Measurements from ENCODE around the gene HCN3. TPM values are rescaled to one million over a fixed set of nuclear protein-coding genes. Genes with fewer than 3 reads are reported as not detected.

The HCN3 gene
- total RNA-seq: 0.30 and 0.67 TPM in 2 replicates

DNA sequence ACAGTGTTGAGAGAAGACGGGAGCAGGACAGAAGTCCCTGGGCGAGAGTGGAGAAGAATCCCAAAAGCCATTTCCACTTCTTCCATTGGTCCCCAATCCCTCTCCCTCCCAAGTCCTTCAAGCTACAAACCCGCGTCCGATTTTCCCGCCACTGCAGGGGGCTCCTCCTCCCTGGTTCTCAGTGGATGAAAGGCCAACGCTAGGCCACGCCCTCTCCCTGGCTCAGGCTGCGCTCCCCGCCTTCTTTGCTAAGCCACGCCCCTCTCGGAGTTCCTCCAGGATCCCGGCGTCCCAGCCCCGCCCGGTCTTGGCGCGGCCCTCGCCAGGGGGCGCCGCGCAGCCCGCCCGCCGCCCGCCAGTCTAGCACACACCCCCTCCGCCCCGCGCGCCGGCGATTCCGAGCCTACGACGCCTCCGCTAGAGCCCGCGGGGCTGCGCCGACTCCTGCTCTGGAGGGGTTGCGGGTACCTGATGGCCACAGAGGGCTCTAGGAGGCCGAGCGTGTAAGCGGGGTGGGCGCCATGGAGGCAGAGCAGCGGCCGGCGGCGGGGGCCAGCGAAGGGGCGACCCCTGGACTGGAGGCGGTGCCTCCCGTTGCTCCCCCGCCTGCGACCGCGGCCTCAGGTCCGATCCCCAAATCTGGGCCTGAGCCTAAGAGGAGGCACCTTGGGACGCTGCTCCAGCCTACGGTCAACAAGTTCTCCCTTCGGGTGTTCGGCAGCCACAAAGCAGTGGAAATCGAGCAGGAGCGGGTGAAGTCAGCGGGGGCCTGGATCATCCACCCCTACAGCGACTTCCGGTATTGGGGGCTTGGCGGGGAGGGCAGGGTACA, at the start of gene HCN3:
HCN3 (plus strand) TSS at position 394 of the 832 bp plus-strand sequence; CDS start at position 522, 128 bp downstream.

GRCh38 chr1:155255243-155256007, 21.8 kb upstream of the HCN3 start, which contains the start of gene ENTREP3:
TSS of gene ENTREP3 (minus strand) at chr1:155255483. CDS start at chr1:155254877, 606 bp downstream.

GRCh38 chr1:155261852-155262673, 15.2 kb upstream of the HCN3 start, which contains the start of gene SCAMP3:
TSS of gene SCAMP3 (minus strand) at chr1:155262360. CDS start at chr1:155262151, 209 bp downstream.

DNA sequence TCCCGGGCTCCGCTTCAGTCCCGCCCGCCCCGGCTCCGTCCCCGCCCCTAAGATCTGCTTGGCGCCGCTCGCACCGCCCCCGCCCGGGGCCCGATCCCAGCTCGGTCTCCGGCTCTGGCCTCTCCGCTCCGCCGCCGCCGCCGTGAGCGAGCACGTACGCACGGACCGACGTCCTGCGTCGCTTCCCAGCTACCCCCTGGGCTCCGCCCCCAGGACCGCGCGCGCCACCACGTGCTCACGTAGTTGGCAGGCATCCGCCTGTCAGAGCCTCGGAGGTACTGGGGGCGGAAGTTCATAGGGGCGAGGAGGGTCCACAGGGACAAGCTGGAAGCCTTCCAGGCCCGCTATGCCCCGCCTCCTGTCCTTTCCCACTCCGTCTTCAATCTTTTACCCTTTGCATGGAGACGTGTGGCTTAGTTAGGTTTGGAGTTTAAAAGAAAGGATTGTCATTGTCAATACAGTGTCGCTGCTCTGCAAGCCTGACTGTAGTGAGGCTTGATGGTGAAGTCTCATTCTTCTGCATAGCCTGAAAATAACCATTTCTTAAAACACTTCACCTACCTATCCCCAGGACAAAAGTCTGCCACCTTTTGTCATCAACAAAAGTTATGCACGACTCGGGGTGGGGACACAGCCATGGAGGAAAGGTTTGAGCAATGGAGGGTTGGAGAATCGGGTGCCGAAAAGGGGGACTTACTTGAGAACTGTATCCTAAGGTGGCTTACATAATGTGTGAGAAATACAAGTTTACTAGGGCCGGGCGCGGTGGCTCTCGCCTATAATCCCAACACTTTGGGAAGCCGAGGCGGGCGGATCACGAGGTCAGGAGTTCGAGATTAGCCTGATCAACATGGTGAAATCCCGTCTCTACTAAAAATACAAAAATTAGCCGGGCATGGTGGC, 3.7 kb upstream of the HCN3 start, which contains the start of gene CLK2:
CLK2 (minus strand) TSS at position 162 of the 903 bp plus-strand sequence. CDS start 2,527 bp downstream, outside the sequence.

DNA sequence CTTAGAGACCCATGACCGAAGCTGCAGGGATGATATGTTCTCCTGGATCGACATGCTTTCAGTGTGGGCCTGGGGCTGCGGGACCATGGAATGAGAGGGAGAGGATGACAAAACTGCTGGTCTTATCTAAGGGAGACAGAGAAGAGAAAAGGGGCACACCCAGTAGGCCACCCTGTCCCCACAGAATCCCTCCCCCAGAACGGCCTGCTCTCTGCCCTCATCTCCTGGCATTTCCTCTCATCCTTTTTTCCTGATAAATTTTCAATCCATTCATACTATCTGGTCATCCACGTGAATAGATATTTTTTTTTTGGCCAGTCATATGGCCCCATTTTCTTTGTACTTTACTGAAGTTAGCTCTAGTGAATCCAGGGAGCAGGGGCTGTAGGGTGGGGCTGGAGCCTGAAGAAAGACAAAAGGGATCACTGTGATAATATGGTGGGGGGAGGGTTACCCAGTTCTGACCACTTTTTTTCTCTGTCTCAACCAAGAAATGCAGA, 24.1 kb downstream of the HCN3 start, which contains the start of gene PKLR:
PKLR (minus strand) TSS at position 97 of the 500 bp plus-strand sequence; CDS start at position 54, 43 bp downstream.

GRCh38 chr1:155308493-155309422, 31.5 kb downstream of the HCN3 start, which contains the start of gene FDPS:
TSS of gene FDPS (plus strand) at chr1:155308866. CDS start at chr1:155309790, 924 bp downstream.

DNA sequence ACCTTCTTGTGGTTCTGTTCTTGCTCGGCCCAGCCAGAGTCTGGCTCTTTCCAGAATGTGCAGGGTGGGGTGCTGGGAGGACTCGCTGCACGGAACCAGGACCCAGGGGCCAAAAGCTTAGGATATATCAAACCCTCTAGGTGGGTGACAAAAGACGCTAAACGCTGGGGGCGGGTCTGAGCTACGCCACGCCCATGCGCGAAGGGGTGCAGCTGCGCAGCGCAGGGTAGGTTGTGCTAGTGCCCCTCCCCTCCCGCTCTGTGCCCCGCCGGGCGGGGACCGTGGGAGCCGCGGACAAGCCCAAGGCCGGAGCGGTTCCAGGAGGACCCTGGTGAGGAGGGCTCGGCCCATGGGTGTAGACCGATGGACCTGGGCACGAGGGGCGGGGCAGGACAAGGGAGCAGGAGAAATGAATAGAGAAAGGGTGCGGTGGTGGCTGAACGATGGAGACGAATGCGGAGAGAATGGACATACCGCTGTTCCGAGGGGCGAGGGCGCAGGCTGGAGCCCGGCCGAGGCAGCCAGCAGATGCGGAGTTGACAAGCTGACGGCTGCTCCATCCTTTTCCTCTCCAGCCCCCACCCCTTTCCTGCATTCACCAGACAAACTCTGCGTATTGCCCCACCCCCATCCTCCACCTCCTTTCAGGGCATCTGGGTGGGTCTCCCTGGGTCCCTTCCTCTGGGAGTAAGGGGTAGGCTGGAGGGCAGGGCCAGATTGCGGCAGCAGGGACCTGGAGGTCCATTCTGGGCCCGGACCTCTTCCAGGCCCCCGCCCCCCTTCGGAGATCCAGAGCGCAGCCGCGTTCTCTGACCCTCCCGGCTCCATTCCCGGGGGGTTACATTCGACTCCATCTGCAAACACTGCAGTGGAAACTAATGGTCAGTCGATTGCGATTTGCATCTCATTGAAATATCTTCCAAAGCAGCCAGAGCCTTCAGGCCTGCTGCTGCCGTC, 43.7 kb downstream of the HCN3 start, which contains the start of gene RUSC1:
RUSC1 (plus strand) TSS at position 234 of the 957 bp plus-strand sequence. CDS start 880 bp downstream, outside the sequence.

Other genes with a start within 250 kb of the HCN3 start
- under 0.01 and 0.17 TPM in 2 replicates for gene DCST2, start 243.7 kb upstream of the HCN3 start, total RNA-seq
- not detected in 2 replicates for gene DCST1, start 243.6 kb upstream of the HCN3 start, total RNA-seq
- gene ADAM15, start 226.1 kb upstream of the HCN3 start, total RNA-seq: 82.9 and 84.4 TPM in 2 replicates
- gene EFNA4, start 213.7 kb upstream of the HCN3 start, total RNA-seq: 7.7 and 8.3 TPM in 2 replicates
- 0.67 and 1.2 TPM in 2 replicates for gene EFNA3, start 198.6 kb upstream of the HCN3 start, total RNA-seq
- gene EFNA1, start 149.6 kb upstream of the HCN3 start, total RNA-seq: 0.50 and 0.89 TPM in 2 replicates
- gene SLC50A1, start 141.6 kb upstream of the HCN3 start, total RNA-seq: 39.2 and 53.4 TPM in 2 replicates
- 100 and 114 TPM in 2 replicates for gene DPM3, start 136.9 kb upstream of the HCN3 start, total RNA-seq
- 207 and 218 TPM in 2 replicates for gene KRTCAP2, start 104.2 kb upstream of the HCN3 start, total RNA-seq
- 5.2 and 5.4 TPM in 2 replicates for gene TRIM46, start 103.6 kb upstream of the HCN3 start, total RNA-seq
- 10.1 and 11.9 TPM in 2 replicates for gene THBS3, start 69.6 kb upstream of the HCN3 start, total RNA-seq
- 94.7 and 107 TPM in 2 replicates for gene MTX1, start 68.8 kb upstream of the HCN3 start, total RNA-seq
- 27.8 and 27.9 TPM in 2 replicates for gene ENTREP3, start 22.0 kb upstream of the HCN3 start, total RNA-seq
- gene SCAMP3, start 15.1 kb upstream of the HCN3 start, total RNA-seq: 93.3 and 125 TPM in 2 replicates
- 19.3 and 22.4 TPM in 2 replicates for gene CLK2, start 4.0 kb upstream of the HCN3 start, total RNA-seq
- not detected in 2 replicates for gene PKLR, start 24.0 kb downstream of the HCN3 start, total RNA-seq
- gene FDPS, start 31.4 kb downstream of the HCN3 start, total RNA-seq: 901 and 953 TPM in 2 replicates
- 32.4 and 36.3 TPM in 2 replicates for gene RUSC1, start 43.4 kb downstream of the HCN3 start, total RNA-seq

All from bronchus fibroblast of lung (primary cell).